Nephron (organoid): ENCODE results near the gene LRRTM4.

Source experiments
- H3K27ac Mint-ChIP-seq, 3 experiments: 2 replicates each; pipeline ENCODE4 v1.8.0; 2020; ENCODE audit warnings: mixed read lengths in 3 of 3, mild to moderate bottlenecking in 2 of 3, moderate library complexity in 1 of 3
- H3K27me3 Mint-ChIP-seq: 2 replicates; pipeline ENCODE4 v1.8.0; 2021; ENCODE audit warnings: low read depth, mild to moderate bottlenecking, moderate library complexity, mixed read lengths
- H3K36me3 Mint-ChIP-seq: 2 replicates; pipeline ENCODE4 v1.8.0; 2020; ENCODE audit warnings: low read depth, mixed read lengths
- H3K4me1 Mint-ChIP-seq: 2 replicates; pipeline ENCODE4 v1.8.0; 2020; ENCODE audit warnings: mixed read lengths
- H3K4me3 Mint-ChIP-seq, 3 experiments: 2 replicates each; pipeline ENCODE4 v1.8.0; 2020; ENCODE audit warnings: mild to moderate bottlenecking in 3 of 3, mixed read lengths in 3 of 3, moderate library complexity in 2 of 3
- H3K9me3 Mint-ChIP-seq: 2 replicates; pipeline ENCODE4 v1.8.0; 2020; ENCODE audit warnings: mixed read lengths
- TF ChIP-seq, protein P1 (sequence below), 3 experiments: fragments of 200-600 bp; sonication (generic); IDR thresholded peaks; one replicate each; pipeline ENCODE4 v1.5.0; 2021; ENCODE audit warnings: antibody characterized with exemption in 3 of 3; ENCODE audit not compliant: unreplicated experiment in 3 of 3

The LRRTM4 gene

DNA sequence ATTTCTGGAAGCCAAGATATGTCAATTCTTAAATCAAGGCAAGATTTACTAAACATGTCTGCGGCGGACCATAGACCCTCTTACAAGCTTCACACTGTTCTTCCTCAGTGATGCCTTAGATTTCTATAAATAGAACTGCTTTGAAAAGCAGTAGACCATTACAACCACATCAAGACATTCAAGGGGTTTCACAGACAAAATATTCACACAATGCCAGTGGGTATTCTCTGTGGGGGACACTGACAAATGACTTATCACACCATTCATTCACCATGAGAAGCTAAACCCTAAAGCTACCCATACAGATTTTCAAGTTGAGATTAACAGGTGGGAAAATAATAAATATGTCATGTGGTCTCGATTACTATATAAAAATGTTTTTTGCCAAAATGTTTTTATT is 15.9 kb upstream of the LRRTM4 start:
- Mint-ChIP-seq H3K27me3 (no peaks in the 10 kb centered on the region), H3K4me3 (no peak overlapping the region), H3K27ac (no peak overlapping the region), H3K4me1 (no peaks in the 10 kb centered on the region), H3K9me3 (peaks cover 12% of the 10 kb centered on the region), H3K36me3 (peaks cover 4% of the 10 kb centered on the region)
- TF ChIP-seq, protein P1, sequence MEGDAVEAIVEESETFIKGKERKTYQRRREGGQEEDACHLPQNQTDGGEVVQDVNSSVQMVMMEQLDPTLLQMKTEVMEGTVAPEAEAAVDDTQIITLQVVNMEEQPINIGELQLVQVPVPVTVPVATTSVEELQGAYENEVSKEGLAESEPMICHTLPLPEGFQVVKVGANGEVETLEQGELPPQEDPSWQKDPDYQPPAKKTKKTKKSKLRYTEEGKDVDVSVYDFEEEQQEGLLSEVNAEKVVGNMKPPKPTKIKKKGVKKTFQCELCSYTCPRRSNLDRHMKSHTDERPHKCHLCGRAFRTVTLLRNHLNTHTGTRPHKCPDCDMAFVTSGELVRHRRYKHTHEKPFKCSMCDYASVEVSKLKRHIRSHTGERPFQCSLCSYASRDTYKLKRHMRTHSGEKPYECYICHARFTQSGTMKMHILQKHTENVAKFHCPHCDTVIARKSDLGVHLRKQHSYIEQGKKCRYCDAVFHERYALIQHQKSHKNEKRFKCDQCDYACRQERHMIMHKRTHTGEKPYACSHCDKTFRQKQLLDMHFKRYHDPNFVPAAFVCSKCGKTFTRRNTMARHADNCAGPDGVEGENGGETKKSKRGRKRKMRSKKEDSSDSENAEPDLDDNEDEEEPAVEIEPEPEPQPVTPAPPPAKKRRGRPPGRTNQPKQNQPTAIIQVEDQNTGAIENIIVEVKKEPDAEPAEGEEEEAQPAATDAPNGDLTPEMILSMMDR (IDR thresholded peaks at IDR 0.05; ENCODE audit: unreplicated experiment in 3 of 3), result no peak

DNA sequence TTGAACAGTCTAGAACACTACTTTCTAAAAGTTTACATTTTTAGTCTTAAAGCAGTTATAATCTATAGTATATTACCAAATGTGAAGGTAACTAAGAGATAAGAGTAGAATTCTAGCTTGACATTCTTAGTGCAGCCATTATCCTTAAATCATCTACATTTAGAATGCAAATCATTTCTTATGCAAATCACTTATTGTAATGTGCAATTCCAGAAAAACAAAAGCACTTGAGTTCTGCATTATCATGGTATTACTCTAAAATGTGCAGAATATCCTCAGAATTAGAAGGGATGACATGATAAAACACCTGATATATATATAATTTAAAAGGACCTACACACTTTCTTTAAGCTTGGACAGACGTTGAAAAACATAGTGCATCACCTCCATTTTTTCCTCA is 712 bp upstream of the LRRTM4 start:
- no peak overlapping the region for H3K27ac Mint-ChIP-seq
- H3K4me1 Mint-ChIP-seq, result peaks cover 19% of the 10 kb centered on the region
- H3K9me3 Mint-ChIP-seq, result no peaks in the 10 kb centered on the region
- TF ChIP-seq, protein P1 (IDR thresholded peaks at IDR 0.05; ENCODE audit: unreplicated experiment in 3 of 3), result no peak
- no peak overlapping the region for H3K4me3 Mint-ChIP-seq
- H3K36me3 Mint-ChIP-seq, result peaks cover 5% of the 10 kb centered on the region
- no peaks in the 10 kb centered on the region for H3K27me3 Mint-ChIP-seq

DNA sequence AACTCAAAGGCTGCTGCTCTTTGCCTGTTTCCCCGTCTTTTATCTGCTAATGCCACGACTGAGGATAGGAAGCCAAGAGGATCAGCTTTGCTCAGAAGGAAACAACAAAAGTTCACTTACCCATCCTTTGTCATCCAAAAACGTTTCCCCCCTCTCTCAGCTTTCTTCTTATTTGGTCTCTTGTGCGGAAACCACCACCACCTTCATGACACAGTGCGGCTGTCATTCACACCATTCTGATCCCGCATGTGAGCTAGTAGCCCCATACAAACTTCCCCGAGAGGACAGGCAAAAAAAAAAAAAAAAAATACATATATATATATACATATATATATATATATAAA is 656 bp downstream of the LRRTM4 start:
- TF ChIP-seq, protein P1 (IDR thresholded peaks at IDR 0.05; ENCODE audit: unreplicated experiment in 3 of 3), result no peak
- peak overlapping the region; percentile 9 to 84 (median 56) for H3K27ac Mint-ChIP-seq
- H3K4me1 Mint-ChIP-seq, result peaks cover 19% of the 10 kb centered on the region
- peak overlapping the region; percentile 75 to 78 (median 75) for H3K4me3 Mint-ChIP-seq
- peaks cover 5% of the 10 kb centered on the region for H3K36me3 Mint-ChIP-seq
- no peaks in the 10 kb centered on the region for H3K27me3 Mint-ChIP-seq
- H3K9me3 Mint-ChIP-seq, result no peaks in the 10 kb centered on the region

DNA sequence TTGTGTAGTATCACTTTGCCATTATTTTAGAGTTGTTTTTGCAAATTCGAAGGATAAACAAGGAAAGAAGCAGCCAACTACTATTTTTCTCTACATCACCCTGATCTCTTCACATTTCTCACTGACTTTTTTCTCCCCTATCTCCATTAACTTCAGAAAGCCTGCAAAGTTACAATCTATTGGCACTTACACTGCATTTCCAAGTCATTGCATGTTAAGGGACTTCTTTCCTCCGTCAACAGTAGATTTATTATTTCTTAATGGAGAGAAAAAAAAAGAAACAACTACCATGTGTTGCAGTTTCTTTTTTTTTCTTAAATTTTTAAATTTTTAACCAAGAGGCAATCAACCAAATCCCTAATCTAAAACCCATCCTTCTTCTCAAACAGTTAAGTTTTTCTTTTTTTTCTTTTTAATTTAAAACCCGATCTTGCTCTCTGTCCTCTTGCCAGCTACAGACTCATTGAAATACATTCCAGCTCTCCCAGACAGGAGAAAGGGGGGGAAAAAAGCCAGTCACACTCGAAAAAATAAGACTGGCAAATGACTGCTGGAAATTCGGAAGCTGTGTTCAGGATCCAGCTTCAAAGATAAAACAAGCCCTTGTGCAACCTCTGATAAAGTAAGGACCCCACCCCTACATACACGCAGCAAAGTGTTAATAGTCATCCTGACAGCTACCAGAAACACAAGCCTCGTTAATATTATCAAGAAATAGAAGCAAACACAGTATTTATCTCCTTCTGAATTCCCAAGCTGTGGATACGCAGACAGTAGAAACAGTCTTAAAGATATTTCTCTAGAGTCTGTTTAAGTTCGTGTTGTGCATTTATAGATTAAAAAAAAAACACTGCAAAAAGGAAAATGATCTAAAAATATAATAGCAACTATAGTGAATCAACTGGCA is 1.3 kb downstream of the LRRTM4 start:
- no peaks in the 10 kb centered on the region for H3K27me3 Mint-ChIP-seq
- peak overlapping the region; percentile 75 to 78 (median 75) for H3K4me3 Mint-ChIP-seq
- TF ChIP-seq, protein P1 (IDR thresholded peaks at IDR 0.05; ENCODE audit: unreplicated experiment in 3 of 3), result no peak
- no peaks in the 10 kb centered on the region for H3K9me3 Mint-ChIP-seq
- H3K4me1 Mint-ChIP-seq, result peaks cover 19% of the 10 kb centered on the region
- peak overlapping the region; percentile 9 to 84 (median 56) for H3K27ac Mint-ChIP-seq
- peaks cover 5% of the 10 kb centered on the region for H3K36me3 Mint-ChIP-seq

DNA sequence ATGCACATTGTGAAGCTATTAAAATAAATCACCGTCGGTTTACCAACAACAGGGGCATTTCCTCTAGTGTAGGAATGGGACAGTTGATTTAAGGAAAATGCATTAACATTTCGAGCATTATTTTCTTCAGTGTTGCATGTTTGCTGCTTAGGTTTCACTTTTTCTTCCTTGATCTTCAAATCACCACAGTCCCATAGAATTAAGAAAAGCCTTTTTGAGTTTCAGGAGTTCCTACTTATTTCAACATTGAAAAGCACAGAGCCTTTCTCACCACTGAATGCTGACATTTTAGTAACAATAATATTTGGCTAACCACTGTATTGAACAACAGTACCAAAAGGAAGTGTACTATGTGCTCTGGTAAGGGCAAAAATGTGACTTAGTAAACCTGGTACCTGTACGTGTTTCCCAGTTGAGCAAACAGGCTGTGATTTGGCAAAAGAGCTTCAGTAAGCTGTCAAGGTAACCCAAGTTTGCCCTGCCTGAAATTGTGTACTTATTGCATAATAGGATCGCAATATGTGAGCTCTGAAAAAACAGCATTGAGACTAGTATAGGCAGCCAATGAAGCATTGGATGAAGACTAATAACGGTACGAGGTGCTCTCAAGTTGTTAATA is 2.2 kb downstream of the LRRTM4 start:
- Mint-ChIP-seq H3K27ac (peak overlapping the region; percentile 38 to 84 (median 41)), H3K9me3 (no peaks in the 10 kb centered on the region), H3K27me3 (no peaks in the 10 kb centered on the region), H3K36me3 (peaks cover 5% of the 10 kb centered on the region), H3K4me3 (peak overlapping the region; percentile 75 to 78 (median 75)), H3K4me1 (peaks cover 19% of the 10 kb centered on the region)
- TF ChIP-seq, protein P1 (IDR thresholded peaks at IDR 0.05; ENCODE audit: unreplicated experiment in 3 of 3), result no peak
